HFF-Myc (cell line): ENCODE data around the gene SLC25A23.
"Not testable (repeated sequence)": the region's sequence is repeated elsewhere in the genome, so short reads cannot be mapped to it uniquely, and the experiment has no call there.

Source experiments
- DNase-seq: peaks from one replicate; pipeline ENCODE4 v3.0.0-alpha.2; 2011; ENCODE audit warnings: low read depth; ENCODE audit errors: extremely low read depth
- H3K4me3 ChIP-seq: replicated peaks from 2 replicates; pipeline ENCODE4 v1.5.1; 2011; ENCODE audit warnings: low read depth, mild to moderate bottlenecking, control low read depth, low read length
- TF ChIP-seq, protein P1 (sequence below): IDR thresholded peaks from 2 replicates; pipeline ENCODE4 v1.5.1; 2012; ENCODE audit warnings: mild to moderate bottlenecking, low read depth, low read length, control low read depth; ENCODE audit errors: missing control alignments

SLC25A23 gene

DNA sequence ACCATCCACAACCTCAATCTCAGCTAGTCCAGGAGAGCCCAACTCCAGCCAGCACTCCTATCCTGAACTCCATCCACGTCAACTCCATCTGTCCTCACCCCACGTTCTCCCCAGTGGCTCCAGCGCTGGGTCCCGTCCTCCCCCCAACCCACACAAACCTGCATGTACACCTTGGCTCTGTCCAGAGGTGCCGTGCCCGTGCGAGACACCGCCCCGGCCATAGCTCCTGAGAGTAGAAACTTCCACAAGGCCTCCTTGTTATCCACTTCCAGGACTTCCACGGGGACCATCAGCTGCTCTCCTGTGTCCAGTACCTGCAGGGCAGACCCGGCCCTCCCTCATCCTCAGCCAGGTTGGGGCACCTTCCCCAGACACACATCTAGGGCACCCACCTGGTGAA is 27.7 kb downstream of the SLC25A23 start:
- TF ChIP-seq, protein P1, sequence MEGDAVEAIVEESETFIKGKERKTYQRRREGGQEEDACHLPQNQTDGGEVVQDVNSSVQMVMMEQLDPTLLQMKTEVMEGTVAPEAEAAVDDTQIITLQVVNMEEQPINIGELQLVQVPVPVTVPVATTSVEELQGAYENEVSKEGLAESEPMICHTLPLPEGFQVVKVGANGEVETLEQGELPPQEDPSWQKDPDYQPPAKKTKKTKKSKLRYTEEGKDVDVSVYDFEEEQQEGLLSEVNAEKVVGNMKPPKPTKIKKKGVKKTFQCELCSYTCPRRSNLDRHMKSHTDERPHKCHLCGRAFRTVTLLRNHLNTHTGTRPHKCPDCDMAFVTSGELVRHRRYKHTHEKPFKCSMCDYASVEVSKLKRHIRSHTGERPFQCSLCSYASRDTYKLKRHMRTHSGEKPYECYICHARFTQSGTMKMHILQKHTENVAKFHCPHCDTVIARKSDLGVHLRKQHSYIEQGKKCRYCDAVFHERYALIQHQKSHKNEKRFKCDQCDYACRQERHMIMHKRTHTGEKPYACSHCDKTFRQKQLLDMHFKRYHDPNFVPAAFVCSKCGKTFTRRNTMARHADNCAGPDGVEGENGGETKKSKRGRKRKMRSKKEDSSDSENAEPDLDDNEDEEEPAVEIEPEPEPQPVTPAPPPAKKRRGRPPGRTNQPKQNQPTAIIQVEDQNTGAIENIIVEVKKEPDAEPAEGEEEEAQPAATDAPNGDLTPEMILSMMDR, result no peak
- no peak overlapping the region for H3K4me3 ChIP-seq
- DNase-seq, result no peak

DNA sequence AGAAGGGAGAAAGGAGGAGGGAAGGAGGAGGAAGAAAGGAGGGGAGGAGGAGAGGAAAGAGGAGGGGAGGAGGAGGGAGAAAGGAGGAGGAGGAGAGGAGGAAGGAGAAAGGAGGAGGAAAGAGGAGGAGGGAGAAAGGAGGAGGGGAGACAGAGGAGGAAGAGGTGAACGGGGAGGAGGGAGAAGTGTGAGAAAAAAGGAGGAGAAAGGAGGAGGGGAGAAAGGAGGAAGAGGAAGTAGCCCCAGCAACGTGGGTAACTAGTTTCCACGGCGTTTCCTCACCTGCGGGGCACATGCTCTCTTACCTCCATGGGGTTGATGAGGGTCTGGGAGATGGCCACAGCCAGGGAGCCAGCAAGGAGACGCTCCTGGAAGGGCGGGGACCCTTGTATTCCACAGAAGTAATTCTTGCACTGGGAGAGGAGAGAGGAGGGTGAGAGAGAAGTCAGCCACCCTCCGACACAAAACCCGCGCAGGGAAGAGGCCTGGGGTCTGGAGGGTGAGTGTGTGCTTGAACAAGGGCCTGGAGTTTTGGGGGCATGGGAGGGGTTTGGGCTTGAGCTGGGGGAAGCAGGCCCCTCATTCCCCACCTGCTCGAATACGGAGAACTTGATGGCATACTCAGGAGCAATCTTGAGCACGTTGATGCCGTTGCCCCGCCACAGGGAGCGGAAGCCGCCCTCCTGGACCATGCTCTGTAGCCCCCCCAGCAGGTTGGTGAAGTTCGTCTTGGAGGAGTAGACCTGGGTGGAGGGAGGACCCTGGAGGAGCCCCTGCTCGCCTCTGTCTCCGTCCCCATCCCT is 30.0 kb downstream of the SLC25A23 start:
- TF ChIP-seq, protein P1, result no peak
- no peak overlapping the region for H3K4me3 ChIP-seq
- no peak for DNase-seq

DNA sequence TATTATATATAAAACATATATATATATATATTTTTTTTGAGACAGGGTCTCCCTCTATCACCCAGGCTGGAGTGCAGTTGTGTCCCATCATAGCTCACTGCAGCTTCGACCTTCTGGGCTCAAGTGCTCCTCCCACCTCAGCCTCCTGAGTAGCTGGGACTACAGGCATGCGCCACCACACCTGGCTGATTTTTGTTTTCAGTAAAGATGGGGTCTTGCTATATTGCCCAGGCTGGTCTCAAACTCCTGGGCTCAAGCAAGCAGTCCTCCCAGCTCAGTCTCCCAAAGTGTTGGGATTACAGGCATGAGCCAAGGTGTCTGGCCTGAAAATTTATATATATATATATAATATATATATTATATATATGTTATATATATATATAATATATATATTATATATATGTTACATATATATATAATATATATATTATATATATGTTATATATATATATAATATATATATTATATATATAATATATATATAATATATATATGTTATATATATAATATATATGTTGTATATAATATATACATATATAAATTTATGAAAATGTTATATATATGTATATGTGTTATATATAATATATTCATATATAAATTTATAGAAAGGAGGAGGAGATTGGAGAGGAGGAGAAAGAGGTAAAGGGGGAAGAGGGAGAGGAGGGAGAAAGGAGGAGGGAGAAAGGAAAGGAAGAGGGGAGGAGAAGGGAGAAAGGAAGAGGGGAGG is 30.7 kb downstream of the SLC25A23 start:
- not testable (repeated sequence) for DNase-seq, H3K4me3 ChIP-seq

DNA sequence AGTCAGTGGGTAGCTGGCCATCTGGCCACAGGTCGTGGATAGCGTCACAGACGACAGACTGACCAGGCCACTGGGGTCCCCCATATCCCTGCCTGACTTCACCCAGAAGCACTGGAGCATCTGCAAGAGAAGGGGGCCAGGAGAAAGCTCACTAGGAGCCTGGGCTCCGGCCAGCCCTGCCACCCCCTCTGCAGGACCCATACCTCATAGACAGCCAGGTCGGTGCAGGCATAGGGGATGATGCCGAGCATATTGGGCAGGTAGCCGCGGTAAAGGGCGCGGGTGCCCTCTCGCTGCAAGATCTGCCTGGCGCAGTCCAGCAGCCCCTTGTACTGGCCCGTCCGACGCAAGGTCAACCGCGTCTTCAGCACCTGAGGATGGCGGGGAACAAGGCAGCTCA is 32.5 kb downstream of the SLC25A23 start:
- no peak for DNase-seq
- TF ChIP-seq, protein P1, result no peak
- H3K4me3 ChIP-seq, result no peak overlapping the region

DNA sequence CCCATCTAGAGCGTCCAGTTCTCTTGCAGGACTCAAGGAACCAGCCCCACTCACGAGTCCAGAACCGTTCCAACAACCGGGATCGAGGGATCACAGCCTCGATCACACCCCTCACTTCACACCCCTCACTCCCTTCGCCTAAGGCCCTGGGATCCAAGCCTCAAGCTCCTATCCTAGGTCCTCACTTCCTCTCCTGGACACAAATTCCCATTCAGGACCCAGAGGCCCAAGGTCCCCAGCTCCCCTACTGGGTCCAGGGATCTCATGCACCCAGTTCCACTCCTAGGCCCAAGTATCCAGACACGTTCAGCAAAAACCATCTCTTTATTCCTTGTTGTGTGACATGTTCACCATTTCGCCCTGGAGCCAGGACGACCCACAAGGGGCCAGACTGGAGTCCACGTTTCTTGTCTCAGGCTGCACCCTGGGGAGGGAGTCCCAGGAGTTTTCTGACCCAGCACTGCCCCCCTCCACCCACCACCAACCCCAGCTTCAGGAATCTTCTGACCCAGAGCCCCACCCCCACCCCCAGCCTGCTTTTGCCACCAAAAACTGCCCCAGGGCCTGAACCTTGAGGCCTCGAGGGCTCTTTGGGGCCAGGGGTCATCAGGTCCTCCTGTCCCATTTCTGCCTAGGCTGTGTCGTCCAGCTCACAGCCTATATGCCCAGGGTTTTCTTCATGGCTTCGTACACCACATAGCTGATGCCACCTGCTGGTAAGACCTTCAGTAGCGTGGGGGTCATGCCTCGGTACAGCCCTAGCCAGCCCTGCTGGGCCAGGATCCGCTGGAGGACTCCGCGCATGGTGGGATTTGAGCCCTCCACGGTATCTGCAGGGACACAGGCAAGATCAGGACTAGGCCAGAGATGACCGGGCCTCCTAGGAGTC is 33.6 kb downstream of the SLC25A23 start:
- TF ChIP-seq, protein P1, result peak; percentile 16
- DNase-seq, result no peak
- H3K4me3 ChIP-seq, result no peak overlapping the region

DNA sequence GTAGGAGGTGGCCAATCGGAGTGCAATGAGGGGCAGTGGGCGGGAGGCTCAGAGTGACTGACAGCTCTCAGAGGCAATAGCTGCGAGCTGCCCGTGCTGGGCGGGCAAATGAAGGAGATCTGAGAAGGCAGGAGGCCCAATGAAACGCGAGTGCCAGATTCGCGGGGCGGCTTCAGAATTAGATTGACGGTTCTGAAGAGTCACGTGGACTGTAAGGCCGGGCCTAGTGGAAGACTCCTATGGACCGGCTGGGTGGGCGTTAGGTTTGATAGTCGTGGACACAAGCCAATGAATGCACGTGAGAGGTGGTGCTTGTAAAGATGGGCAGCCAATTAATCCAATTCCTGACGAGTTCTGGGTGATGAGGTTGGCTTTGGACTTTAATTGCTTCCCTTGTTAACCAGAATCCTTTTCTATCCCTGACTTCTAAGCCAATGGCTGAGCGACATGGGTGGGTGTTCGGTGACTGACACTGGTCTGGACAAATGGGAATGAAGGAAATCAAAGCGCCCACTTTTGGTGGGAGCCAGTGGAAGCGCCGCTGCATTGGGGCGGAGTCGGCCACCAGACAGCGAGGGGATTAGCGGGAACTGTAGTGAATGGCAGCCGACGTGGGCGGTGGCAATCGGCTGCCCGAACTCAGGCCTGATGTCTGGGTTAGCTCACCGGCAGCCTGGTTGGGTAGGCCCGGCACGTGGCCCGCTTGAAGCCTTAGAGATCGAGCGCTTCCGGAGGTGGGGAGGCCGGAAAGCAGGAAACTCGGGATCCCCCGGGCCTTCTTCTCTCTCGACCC is 34.5 kb downstream of the SLC25A23 start:
- peak; percentile 100 for DNase-seq
- TF ChIP-seq, protein P1, result no peak
- H3K4me3 ChIP-seq, result no peak overlapping the region
